Stimulated activated naive CD8-positive, alpha-beta T cell treated with anti-CD3 and anti-CD28 coated beads, Interleukin-15, amount 100 ng/mL, for 72 hours (primary cell): ENCODE data around the gene HELB.

ENCODE experiments used
- ATAC-seq: fragments of 150-1000 bp; cut with Tn5 transposase; 2 replicates; pipeline ENCODE4 v1.10.0; 2021; ENCODE audit warnings: mild to moderate bottlenecking, moderate library complexity
- DNase-seq, 2 donors: peaks; one replicate each; pipeline ENCODE4 v3.0.0; 2021 to 2022
- H3K27ac Mint-ChIP-seq, 2 donors: one replicate each; pipeline ENCODE4 v1.8.0; 2022; ENCODE audit warnings: mild to moderate bottlenecking in 2 of 2, mixed read lengths in 2 of 2, moderate library complexity in 2 of 2
- H3K27me3 Mint-ChIP-seq: one replicate; pipeline ENCODE4 v1.8.0; 2022; ENCODE audit warnings: mixed read lengths
- H3K4me1 Mint-ChIP-seq: one replicate; pipeline ENCODE4 v1.8.0; 2022; ENCODE audit warnings: mild to moderate bottlenecking, mixed read lengths
- H3K4me3 Mint-ChIP-seq, 2 donors: one replicate each; pipeline ENCODE4 v1.8.0; 2022; ENCODE audit warnings: mild to moderate bottlenecking in 2 of 2, mixed read lengths in 2 of 2, moderate library complexity in 1 of 2
- H3K9me3 Mint-ChIP-seq, 2 donors: one replicate each; pipeline ENCODE4 v1.8.0; 2022; ENCODE audit warnings: mixed read lengths in 2 of 2

The HELB gene

DNA sequence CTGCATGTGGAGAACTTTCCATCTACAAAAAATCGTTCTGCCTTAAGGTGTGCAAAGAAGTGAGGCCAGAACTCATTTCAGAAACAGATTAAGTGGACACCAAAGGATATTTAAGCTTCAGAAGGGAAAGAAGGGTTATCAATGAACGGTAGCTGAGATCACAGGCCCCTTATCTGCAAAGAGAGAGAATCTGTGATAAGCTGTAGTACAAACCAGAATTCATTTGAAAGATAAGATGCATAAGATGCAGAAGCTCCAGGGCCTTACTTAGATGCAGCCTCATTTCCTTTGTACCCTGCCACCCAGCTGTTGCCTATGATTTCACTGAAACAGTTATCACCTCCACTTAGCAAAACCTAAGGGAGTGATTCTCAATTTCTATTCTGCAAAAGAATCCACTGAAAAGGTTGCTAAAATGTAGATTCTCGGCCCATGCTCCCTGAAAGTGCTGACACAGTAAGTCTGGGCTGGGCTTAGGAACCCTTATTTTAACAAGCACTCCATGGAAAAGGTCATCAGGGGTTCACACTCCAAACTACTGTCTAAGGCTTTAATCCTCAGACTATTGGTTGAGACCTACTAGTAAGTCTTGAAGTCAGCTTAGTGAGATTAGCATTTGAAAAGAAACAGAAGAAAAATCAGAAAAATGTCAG, 64.8 kb downstream of the HELB start:
- Mint-ChIP-seq H3K4me3 (no peak overlapping the region), H3K9me3 (no peaks in the 10 kb centered on the region), H3K27ac (peak overlapping the region in 1 of 2 donors; percentile 33), H3K4me1 (no peaks in the 10 kb centered on the region), H3K27me3 (no peaks in the 10 kb centered on the region)
- no peak for ATAC-seq
- no peak for DNase-seq

DNA sequence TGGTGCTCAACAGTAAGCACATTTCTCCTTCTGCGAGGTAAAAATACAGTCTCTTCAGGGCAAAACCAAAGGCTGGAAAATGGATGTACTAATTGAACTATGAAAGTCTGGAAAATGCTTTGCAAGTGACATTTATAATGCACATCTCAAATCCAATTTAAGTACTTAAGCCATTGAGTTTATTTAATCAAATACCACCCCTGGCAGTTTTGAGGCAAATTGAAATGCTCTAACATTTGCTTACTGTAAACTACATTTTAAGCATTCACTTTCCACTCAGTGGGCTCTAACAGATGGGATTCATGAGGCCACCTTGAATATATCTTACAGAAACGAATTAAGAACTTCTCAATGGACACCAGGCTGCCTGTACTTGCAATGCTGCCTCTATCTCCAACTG, 69.7 kb downstream of the HELB start:
- H3K4me3 Mint-ChIP-seq, result no peak overlapping the region
- H3K27me3 Mint-ChIP-seq, result no peaks in the 10 kb centered on the region
- H3K9me3 Mint-ChIP-seq, result no peaks in the 10 kb centered on the region
- no peak for ATAC-seq
- DNase-seq, result no peak
- no peak overlapping the region for H3K27ac Mint-ChIP-seq
- no peaks in the 10 kb centered on the region for H3K4me1 Mint-ChIP-seq

DNA sequence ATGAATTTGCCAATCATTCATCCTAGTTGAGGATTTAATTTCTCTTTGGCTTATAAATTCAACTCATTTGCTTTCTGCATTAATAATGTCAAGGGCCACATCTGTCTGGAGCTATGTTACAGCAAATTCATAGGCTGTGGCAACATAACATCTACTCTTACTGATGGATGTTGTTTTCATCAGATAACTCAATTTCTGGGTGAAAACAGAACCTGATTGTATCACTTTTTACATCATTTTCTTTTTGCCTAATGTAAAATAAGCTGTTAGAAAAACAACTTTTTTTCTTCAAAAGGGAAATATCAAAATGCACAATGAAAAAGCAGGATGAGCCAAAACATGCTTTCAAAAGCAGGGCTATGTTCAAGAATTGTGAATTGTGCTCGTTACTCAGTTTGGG, 73.3 kb downstream of the HELB start:
- Mint-ChIP-seq H3K27ac (no peak overlapping the region), H3K4me3 (no peak overlapping the region), H3K9me3 (no peaks in the 10 kb centered on the region), H3K27me3 (no peaks in the 10 kb centered on the region), H3K4me1 (no peaks in the 10 kb centered on the region)
- no peak for DNase-seq
- no peak for ATAC-seq

DNA sequence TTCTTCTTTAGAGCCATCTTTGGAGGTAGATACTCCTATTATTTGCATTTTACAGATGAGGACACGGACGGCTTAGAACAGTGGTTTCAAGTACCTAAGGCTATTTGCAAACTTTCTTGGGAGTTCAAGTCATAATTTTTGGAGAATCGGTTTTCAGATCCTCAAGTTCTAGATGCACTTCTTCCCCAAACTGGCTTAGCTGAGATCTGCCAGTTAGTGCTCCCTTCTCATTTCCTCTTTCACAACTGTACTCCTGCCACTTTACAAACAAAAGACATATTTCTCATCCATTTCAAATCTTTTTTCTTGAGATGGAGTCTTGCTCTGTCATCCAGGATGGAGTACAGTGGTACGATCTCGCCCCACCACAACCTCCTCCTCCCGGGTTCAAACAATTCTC, 77.3 kb downstream of the HELB start:
- no peak for ATAC-seq
- no peak for DNase-seq
- Mint-ChIP-seq H3K4me3 (no peak overlapping the region), H3K4me1 (no peaks in the 10 kb centered on the region), H3K9me3 (no peaks in the 10 kb centered on the region), H3K27ac (no peak overlapping the region), H3K27me3 (no peaks in the 10 kb centered on the region)

DNA sequence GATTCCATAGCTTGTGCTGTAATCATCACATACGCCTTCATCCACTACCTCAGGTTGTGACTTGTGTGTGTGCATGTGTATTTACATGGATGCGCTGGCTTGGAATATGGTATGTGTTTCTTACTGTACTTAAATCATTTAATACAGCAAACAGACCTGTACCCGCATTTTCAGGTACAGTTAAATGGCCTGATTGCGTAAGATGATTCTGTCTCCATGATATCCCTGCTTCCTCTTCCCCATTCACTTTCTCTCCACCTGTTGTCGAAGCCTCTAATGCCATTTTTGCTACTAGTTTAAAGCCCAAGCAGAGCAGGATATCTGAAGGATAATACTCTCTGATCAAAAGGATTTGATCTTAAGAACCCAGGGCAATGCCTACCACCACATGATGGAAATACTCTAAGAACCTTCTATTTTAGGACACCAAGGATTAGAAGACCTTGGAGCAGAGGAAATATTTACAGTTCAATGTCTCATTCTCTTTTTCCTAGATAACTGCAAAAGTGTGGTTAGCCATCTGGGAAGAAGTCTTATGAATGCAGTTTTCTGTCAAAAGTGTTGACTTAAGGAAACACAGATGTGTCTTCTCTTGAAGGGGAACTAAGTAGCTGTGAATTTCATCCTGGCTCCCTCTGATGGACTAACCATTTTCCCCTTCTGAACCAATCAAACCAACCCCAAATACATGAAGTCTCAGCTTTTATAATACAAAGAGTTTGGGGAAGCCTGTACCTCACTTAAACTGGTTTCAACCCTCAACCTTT, 78.7 kb downstream of the HELB start:
- Mint-ChIP-seq H3K4me1 (no peaks in the 10 kb centered on the region), H3K4me3 (no peak overlapping the region), H3K9me3 (no peaks in the 10 kb centered on the region), H3K27ac (no peak overlapping the region), H3K27me3 (no peaks in the 10 kb centered on the region)
- ATAC-seq (no peak), DNase-seq (no peak)

DNA sequence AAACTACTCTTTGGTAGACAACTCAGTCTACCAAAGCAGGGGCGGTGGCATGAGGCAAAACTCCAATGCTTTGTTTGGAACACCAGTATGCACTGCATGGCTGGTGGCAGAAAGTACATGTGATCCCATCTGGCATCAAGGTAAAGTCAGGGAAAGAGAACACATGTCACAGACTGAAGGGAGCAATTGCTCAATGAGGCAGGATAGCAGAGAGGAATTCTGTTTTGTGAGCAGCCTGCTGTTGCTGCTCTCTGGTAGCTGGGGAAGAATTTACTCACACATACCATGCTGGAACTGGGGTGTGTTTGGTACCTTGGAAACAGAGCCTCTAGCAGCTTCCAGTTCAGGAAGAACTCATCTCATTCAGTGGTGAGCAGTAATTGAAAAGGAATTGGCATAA, 84.8 kb downstream of the HELB start:
- DNase-seq, result no peak
- H3K4me3 Mint-ChIP-seq, result no peak overlapping the region
- H3K27ac Mint-ChIP-seq, result no peak overlapping the region
- peaks cover 2% of the 10 kb centered on the region for H3K4me1 Mint-ChIP-seq
- no peak for ATAC-seq
- H3K9me3 Mint-ChIP-seq, result no peaks in the 10 kb centered on the region
- peaks cover 42% of the 10 kb centered on the region for H3K27me3 Mint-ChIP-seq
